ENCODE results near the gene UGT1A4. TPM values are rescaled to one million over a fixed set of nuclear protein-coding genes. Genes with fewer than 3 reads are reported as not detected.

Gene UGT1A4
- total RNA-seq, 1 experiment from 2014 or later, result not detected

DNA sequence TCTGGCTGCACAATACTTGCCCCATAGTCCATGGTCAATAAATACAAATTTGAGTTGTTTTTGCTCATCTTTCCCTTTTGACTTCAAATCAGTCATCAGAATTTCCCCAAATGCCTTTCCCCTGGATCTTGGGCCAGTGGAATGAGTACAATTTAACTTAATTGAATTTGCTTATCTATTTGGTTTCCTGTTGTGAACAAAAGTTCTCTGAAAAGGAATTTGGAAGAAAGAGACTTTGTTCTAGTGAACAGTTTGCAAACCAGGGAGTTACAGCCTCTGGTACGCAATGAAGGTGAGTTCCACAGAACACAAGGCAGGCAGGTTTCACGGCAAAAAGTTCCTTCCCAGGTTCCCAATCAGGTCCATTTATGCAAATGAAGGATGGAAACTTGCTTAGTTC is 40.3 kb downstream of the UGT1A4 start:
- Histone ChIP-seq H3K56ac (ENCODE audit: insufficient read length, low read depth, low read length) (no peak overlapping the region), H3K9ac (ENCODE audit: extremely low read depth, insufficient read length, low read length) (no peak overlapping the region), H3K4me1 (ENCODE audit: insufficient read depth, low read length) (no peaks in the 10 kb centered on the region), H4K8ac (replicated peaks; ENCODE audit: insufficient read length, low read depth, low read length) (no peak overlapping the region), H2BK15ac (ENCODE audit: low read depth, low read length) (no peak overlapping the region), H2BK120ac (ENCODE audit: low read depth, low read length, poor library complexity, severe bottlenecking) (no peak overlapping the region), H2BK20ac (ENCODE audit: low read depth, low read length, poor library complexity, severe bottlenecking) (no peak overlapping the region), H2BK5ac (ENCODE audit: insufficient read length, low read length) (no peak overlapping the region), H3K9me3 (ENCODE audit: control insufficient read depth, low read depth, low read length) (no peaks in the 10 kb centered on the region), H3K27ac (ENCODE audit: insufficient read length, low read depth, low read length) (no peak overlapping the region), H2BK12ac (ENCODE audit: insufficient read length, low read depth, low read length) (no peak overlapping the region), H2AFZ (ENCODE audit: low read length) (no peak overlapping the region), H3T11ph (ENCODE audit: low read length) (no peak overlapping the region), H3K79me2 (ENCODE audit: insufficient read depth, low read length) (no peaks in the 10 kb centered on the region), H3K23ac (ENCODE audit: insufficient read length, low read depth, low read length) (no peak overlapping the region), H2AK5ac (ENCODE audit: insufficient read length, low read length) (no peak overlapping the region), H3K18ac (ENCODE audit: insufficient read length, low read depth, low read length) (no peak overlapping the region), H3K14ac (ENCODE audit: insufficient read depth, low read length) (no peak overlapping the region), H3K23me2 (ENCODE audit: insufficient read length, low read depth, low read length, poor library complexity, severe bottlenecking) (no peaks in the 10 kb centered on the region), H4K91ac (ENCODE audit: insufficient read length, low read depth, low read length) (no peak overlapping the region), H3K4ac (ENCODE audit: low read depth, low read length) (no peak overlapping the region), H3K27me3 (ENCODE audit: insufficient read depth, low read length) (no peaks in the 10 kb centered on the region), H4K5ac (ENCODE audit: insufficient read length, low read depth, low read length) (no peak overlapping the region), H3K79me1 (ENCODE audit: insufficient read depth, low read depth, low read length, poor library complexity, severe bottlenecking) (no peaks in the 10 kb centered on the region), H4K20me1 (ENCODE audit: control insufficient read depth, insufficient read depth, insufficient read length) (no peaks in the 10 kb centered on the region), H3K4me2 (ENCODE audit: insufficient read depth, insufficient read length, low read length) (no peak overlapping the region)
- Mint-ChIP-seq H3K27ac (no peak overlapping the region), H3K4me3 (no peak overlapping the region), H3K9me3 (peaks cover 2 to 3% of the 10 kb centered on the region in 2 experiments; a peak in 4 of 5 replicates), H3K27me3 (ENCODE audit: low read depth) (peaks cover 9% of the 10 kb centered on the region), H3K4me1 (no peaks in the 10 kb centered on the region), H3K36me3 (ENCODE audit: insufficient read depth in 1 of 3, low read depth in 3 of 3) (no peaks in the 10 kb centered on the region)
- WGBS (ENCODE audit: extremely low coverage, insufficient read length, low lambda C conversion rate), result no CpG with 5 or more reads among the region's 2 CpGs
- no peak for TF ChIP-seq CTCF (conservative IDR thresholded peaks at IDR 0.05)
- DNase-seq, result no peak
